Muscle of back (tissue), 11 donors: ENCODE measurements around the gene TTLL9. TPM values are rescaled to one million over a fixed set of nuclear protein-coding genes. Genes with fewer than 3 reads are reported as not detected.
"Not testable (repeated sequence)": the region's sequence is repeated elsewhere in the genome, so short reads cannot be mapped to it uniquely, and the experiment has no call there.

Source experiments
- DNase-seq, 3 donors: peaks; one replicate each; pipeline versions ENCODE4 v3.0.0 to v3.0.0-alpha.2; 2013
- polyA plus RNA-seq, 10 donors: library from polyadenylated mRNA; unstranded; fragments of 120-200 nt; gene quantifications; one replicate each; pipeline ENCODE4 v1.2.1, GENCODE V29; 2013; ENCODE audit not compliant: insufficient read length in 10 of 10

TTLL9 gene
- polyA plus RNA-seq, 10 donors, result 0.09 to 0.27 (median 0.15) TPM; not detected in 1

GRCh38 chr20:31916708-31917107, 46.3 kb downstream of the TTLL9 start:
- DNase-seq, result no peak

DNA sequence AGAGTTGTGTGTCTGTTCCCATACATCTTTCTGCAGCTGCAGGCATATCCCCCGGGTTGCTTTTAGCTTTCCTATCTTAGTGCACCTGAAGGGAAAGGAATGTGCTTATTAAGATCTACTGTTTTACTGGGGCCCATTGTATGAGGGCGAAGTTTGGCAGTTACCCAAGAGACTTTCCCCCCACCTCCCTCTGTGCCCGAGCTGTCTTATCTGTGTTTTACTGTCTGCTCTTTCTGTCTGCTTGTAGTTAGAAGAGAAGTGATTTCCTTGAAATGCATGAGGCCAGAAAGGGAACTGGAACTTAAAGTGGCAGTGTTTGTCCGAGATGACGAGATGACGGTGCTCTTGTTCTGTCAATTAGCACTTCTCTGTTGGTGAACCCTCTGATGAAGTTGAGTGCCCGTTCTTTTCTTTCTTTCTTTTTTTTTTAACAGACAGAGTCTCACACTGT, 47.6 kb downstream of the TTLL9 start:
- not testable (repeated sequence) for DNase-seq

GRCh38 chr20:31918466-31919105, 48.2 kb downstream of the TTLL9 start:
- DNase-seq, result no peak

- no peak for DNase-seq
Observed at GRCh38 chr20:31919410-31920155, 49.1 kb downstream of the TTLL9 start.

DNA sequence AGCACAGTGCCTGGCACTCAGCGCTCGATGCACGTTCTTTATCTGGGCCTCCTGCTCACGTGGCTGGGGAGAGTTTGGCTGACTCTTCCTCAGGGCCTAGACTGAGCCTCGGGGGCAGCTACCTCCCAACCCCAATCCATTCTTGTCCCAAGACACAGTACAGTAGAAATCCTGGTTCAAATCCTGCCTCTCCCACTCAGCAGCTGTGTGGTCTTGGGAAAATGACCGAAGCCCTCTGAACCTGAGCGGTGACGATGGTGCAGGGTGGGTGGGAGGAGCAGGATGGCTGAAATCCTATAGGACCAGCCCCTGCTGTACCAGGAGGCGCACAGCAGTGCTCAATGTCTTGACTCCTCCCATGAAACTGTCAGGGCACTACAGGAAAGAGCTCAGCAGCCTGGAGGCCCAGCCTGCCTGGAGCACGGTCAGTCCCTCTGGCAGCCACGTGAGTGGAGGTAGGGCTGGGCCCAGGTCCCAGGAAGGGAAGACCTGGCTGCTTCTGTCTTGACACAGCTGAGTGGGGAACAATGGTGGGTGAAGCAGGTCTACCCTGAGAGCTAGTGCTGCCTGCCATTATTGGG, 49.9 kb downstream of the TTLL9 start:
- DNase-seq, result no peak

DNA sequence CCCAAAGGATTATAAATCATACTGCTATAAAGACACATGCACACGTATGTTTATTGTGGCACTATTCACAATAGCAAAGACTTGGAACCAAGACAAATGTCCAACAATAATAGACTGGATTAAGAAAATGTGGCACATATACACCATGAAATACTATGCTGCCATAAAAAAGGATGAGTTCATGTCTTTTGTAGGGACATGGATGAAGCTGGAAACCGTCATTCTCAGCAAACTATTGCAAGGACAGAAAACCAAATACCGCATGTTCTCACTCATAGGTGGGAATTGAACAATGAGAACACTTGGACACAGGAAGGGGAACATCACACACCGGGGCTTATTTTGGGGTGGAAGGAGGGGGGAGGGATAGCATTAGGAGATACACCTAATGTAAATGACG, 51.0 kb downstream of the TTLL9 start:
- DNase-seq, result not testable (repeated sequence)

GRCh38 chr20:31922181-31922580, 51.7 kb downstream of the TTLL9 start:
- DNase-seq, result no peak

DNA sequence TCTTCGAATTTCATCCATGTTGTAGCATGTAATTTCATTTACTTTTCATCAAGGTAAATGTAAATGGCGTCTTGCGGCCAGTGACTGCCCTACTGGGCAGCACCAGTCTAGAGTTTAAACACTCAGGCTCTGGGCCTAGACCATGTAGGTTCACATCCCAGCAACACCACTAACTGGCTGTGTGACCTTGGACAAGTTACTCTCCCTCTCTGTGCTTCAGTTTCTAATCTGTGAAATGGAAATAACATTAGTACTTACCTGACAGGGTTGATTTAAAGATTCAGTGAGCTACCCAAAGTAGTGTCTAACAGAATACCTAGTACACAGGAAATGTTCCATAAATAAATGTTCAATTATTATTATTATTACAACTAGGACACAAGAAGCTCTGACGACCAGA, 52.2 kb downstream of the TTLL9 start:
- DNase-seq, result no peak

- DNase-seq, result no peak
Observed at GRCh38 chr20:31923388-31924331, 53.2 kb downstream of the TTLL9 start.

DNA sequence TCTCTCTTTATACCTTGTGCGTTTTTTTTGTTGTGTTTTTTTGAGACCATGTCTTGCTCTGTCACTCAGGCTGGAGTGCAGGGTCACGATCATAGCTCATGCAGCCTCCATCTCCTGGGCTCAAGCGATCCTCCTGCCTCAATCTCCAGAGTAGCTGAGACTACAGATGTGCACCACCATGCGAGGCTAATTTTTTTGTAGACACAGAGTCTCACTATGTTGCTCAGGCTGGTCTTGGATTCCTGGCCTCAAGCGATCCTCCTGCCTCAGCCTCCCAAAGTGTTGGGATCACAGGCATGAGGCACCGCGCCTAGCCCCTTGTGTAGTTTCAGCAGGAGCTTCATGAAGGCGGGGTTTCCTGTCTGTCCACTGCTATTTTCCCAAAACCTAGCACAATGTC, 54.1 kb downstream of the TTLL9 start:
- DNase-seq, result no peak

DNA sequence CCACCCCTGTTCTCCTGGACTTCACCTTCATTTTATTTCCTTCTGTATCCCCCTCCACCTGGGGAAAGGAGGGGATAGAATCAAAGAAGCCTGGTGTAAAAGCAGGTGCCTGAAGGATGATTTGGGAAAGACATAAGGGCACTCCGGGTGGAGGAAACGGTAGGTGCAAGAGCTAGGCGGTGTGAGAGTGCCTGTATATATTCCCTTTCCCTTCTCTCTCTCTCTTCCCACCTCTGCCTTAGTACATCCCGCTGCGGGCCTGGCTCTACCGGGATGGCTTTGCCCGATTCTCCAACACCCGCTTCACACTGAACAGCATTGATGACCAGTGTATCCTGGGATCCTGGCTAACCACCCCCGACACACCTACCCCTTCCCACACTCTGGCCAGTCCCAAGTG, 55.2 kb downstream of the TTLL9 start:
- no peak for DNase-seq

GRCh38 chr20:31926493-31926892, 56.1 kb downstream of the TTLL9 start:
- DNase-seq, result no peak

- DNase-seq, result no peak
Observed at GRCh38 chr20:31927627-31928159, 57.3 kb downstream of the TTLL9 start.

DNA sequence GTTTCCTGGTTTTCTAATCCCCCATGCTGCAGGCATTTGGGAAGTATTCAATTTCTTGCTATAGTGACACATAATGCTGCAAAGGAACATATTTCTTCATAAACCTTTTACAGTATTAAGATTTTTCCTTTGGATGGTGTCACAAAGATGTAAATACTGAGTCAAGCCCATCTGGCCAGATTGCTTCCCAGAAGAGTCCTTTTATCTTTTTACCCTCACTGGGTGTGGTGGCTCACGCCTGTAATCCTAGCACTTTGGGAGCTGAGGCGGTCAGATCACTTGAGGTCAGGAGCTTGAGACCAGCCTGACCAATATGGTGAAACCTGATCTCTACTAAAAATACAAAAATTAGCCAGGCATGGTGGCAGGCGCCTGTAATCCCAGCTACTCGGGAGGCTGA, 59.2 kb downstream of the TTLL9 start:
- not testable (repeated sequence) for DNase-seq

- no peak for DNase-seq
Observed at GRCh38 chr20:31930779-31931178, 60.3 kb downstream of the TTLL9 start.

DNA sequence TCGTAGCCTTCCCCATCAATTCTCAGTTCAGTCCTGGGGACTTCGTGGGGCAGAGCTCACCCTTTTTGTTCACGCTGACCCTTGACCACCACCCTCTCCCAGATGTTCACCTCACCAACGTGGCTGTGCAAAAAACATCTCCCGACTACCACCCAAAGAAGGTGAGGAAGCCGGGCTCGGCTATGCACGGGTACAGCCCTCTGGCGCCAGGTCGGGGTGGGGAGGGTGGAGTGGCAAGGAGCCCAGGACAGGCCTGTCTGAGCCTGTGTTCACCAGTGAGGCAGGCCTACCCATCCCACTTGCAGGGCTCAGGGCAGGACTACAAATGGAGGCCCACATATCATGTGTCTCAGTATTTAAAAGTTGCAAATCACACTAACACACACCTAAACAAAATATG, 63.3 kb downstream of the TTLL9 start:
- no peak for DNase-seq

DNA sequence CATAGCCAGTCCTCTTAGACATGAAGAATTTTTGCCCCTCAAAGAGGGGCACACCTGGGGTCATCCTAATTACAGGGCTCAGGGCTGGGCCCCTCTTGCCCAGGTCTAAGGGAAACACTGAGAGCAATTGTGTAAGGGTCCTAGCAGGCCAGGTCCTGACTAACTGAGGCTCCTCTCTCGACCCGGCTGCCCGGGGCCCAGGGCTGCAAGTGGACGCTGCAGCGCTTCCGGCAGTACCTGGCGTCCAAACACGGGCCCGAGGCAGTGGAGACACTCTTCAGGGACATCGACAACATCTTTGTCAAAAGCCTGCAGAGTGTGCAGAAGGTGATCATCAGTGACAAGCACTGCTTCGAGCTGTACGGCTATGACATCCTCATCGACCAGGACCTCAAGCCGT, 64.1 kb downstream of the TTLL9 start:
- DNase-seq, result no peak

DNA sequence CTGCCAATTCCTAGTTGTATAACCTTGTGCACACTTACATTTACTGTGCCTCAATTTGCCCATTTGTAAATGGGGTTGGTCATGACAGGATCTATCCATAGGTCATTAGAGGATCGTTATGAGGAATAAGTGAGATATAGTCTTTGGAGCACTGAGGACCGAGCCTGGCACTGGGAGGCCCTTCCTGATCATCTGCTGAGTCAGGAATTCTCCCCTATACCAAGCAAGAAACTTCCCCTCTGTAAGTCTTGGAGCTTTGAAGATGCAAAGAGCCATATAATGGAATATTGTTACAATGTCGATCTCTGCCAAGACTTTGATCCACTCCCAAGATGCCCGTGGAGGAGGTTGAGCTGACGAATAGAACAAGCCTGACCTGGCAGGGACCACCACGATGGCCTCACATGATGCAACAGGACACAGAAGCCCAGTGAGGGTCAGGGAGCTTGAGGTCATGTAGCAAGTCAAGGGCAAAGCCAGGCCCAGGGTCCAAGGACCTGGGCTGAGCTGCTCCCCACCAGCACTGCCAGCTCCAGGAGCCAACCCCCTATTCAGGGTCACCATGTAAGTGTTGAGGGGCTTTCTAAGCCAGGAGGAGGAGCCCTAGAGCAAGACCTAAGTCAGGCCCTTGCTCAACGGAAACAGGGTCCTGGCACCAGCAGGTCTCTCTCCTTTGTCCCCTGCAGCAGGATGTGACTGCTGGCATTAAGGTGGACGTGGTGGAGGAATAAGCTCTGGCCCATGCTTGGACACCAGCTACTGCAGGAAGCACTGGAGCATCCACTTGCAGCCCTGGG, 64.7 kb downstream of the TTLL9 start:
- DNase-seq, result no peak

GRCh38 chr20:31936420-31936819, 66.0 kb downstream of the TTLL9 start:
- DNase-seq, result no peak

GRCh38 chr20:31937820-31938219, 67.4 kb downstream of the TTLL9 start:
- DNase-seq, result no peak

DNA sequence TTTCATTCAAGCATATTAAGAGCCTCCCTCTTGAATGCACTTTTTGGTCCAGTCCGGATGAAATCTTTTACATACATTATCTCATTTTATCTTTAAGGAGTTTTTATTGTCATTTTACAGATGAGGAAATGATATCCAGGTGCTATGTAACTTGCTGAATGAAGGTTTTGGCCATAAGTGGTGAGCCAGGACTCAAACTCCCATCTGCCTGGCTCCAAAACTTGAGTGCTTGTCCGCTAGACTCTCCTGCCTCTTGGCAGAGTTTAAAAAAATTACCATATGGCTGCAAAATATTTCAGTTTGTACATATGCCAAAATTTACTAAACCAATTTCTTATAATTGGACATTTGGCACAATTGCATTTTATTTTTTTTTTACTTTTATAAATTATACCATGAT, 69.2 kb downstream of the TTLL9 start:
- no peak for DNase-seq
